KMS-11 (cell line): ENCODE data around the gene CCDC85A.

Experiments used
- H2AFZ ChIP-seq: fragments of 200-600 bp; sonication (generic); 2 replicates; pipeline ENCODE4 v1.6.1; 2016; ENCODE audit warnings: antibody characterized with exemption, mixed run types, low read depth
- H3K27ac ChIP-seq: fragments of 200-600 bp; sonication (generic); 2 replicates; pipeline ENCODE4 v1.6.1; 2016; ENCODE audit warnings: mild to moderate bottlenecking, mixed run types
- H3K27me3 ChIP-seq: fragments of 200-600 bp; sonication (generic); 2 replicates; pipeline ENCODE4 v1.6.1; 2017; ENCODE audit warnings: mild to moderate bottlenecking, low read depth, mixed run types, moderate library complexity; ENCODE audit not compliant: insufficient read depth
- H3K36me3 ChIP-seq: fragments of 200-600 bp; sonication (generic); 2 replicates; pipeline ENCODE4 v1.6.1; 2017; ENCODE audit warnings: mild to moderate bottlenecking, mixed run types; ENCODE audit not compliant: insufficient read depth
- H3K4me1 ChIP-seq: fragments of 200-600 bp; sonication (generic); 2 replicates; pipeline ENCODE4 v1.6.1; 2016; ENCODE audit warnings: mild to moderate bottlenecking, low read depth, mixed run types; ENCODE audit not compliant: poor library complexity, severe bottlenecking
- H3K4me2 ChIP-seq: fragments of 200-600 bp; sonication (generic); 2 replicates; pipeline ENCODE4 v1.7.0; 2016; ENCODE audit warnings: mild to moderate bottlenecking, mixed run types
- H3K4me3 ChIP-seq: fragments of 200-600 bp; sonication (generic); IDR thresholded peaks from 2 replicates; pipeline ENCODE4 v1.6.1; 2017; ENCODE audit warnings: low read depth, low read length, mixed read lengths; ENCODE audit not compliant: insufficient read depth
- H3K79me2 ChIP-seq: fragments of 200-600 bp; sonication (generic); 2 replicates; pipeline ENCODE4 v1.6.1; 2016; ENCODE audit warnings: low read depth, mixed run types; ENCODE audit not compliant: insufficient read depth
- H3K9ac ChIP-seq: fragments of 200-600 bp; sonication (generic); 2 replicates; pipeline ENCODE4 v1.6.1; 2016; ENCODE audit warnings: mild to moderate bottlenecking, mixed run types
- H4K20me1 ChIP-seq: fragments of 200-600 bp; sonication (generic); 2 replicates; pipeline ENCODE4 v1.6.1; 2016; ENCODE audit warnings: mild to moderate bottlenecking, mixed run types; ENCODE audit not compliant: insufficient read depth
- TF ChIP-seq, protein P1 (sequence below): fragments of 200-600 bp; sonication (generic); conservative IDR thresholded peaks from 2 replicates; pipeline ENCODE4 v1.6.1; 2017; ENCODE audit warnings: low read depth, mild to moderate bottlenecking, antibody characterized with exemption, low read length, moderate library complexity, mixed read lengths

Gene CCDC85A

DNA sequence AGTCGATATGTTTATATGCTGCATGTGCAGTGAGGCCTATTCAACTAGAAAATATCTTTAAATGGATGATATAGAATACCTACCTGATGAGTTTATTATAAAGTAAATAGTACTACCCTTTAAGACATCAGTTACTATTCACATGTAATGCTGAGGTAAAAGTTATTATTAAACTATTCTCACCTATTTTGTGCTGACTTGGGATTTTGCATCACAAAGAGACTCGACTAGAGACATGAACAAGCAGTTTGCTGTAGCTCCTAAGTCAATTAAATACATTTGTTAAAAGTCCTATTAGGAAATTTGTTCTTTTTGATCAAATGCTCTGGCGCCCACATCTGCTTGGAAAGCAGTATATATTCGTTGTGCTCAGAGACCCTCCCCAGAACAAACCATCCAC is 164.1 kb downstream of the CCDC85A start:
- Histone ChIP-seq H3K4me1 (peaks cover 21% of the 10 kb centered on the region), H3K79me2 (no peaks in the 10 kb centered on the region), H2AFZ (no peak overlapping the region)

DNA sequence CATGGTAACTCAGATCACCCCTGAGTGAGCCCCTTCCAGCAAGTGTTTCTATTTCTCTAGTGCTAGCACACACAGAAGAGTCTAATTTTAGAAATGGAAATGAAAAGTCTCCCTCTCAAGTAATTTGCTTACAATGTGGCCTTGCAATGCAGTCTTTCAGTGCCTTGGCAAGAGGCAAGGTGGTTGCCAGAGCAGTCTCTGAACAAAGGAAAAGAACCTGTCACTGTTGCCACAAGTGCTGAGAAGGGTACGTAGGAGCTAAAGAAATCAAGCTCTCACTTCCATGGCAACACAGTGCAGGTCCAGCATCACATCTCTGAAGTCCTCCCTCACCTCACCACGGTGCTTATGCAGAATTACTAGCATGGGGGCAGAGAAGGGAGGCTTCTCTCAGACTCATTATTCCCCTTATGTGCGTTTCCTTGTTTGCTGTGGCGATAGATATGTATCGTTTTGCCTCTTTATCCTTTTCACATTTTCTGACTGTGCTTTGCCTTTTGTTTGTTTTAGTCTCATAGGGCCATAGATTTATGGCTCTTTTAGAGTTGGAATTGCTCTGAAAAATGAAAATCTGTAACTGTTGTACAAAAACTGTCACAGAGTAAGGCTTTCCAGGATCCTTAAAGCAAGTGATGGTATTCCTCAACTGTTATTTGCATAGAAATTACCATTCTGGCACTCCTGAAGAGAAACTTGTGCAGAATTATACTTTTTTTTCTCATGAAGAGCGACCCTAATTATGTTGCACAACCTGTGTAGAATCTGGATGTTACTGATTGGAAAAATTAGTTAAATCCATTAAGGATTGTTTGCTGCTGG is 164.8 kb downstream of the CCDC85A start:
- no peaks in the 10 kb centered on the region for H3K27me3 ChIP-seq
- H3K4me2 ChIP-seq = peak overlapping the region; percentile 29; the same call in 1 of the 2 replicates
- peaks cover 21% of the 10 kb centered on the region for H3K4me1 ChIP-seq
- H3K36me3 ChIP-seq = no peaks in the 10 kb centered on the region
- no peak overlapping the region for H3K9ac ChIP-seq
- TF ChIP-seq, protein P1, sequence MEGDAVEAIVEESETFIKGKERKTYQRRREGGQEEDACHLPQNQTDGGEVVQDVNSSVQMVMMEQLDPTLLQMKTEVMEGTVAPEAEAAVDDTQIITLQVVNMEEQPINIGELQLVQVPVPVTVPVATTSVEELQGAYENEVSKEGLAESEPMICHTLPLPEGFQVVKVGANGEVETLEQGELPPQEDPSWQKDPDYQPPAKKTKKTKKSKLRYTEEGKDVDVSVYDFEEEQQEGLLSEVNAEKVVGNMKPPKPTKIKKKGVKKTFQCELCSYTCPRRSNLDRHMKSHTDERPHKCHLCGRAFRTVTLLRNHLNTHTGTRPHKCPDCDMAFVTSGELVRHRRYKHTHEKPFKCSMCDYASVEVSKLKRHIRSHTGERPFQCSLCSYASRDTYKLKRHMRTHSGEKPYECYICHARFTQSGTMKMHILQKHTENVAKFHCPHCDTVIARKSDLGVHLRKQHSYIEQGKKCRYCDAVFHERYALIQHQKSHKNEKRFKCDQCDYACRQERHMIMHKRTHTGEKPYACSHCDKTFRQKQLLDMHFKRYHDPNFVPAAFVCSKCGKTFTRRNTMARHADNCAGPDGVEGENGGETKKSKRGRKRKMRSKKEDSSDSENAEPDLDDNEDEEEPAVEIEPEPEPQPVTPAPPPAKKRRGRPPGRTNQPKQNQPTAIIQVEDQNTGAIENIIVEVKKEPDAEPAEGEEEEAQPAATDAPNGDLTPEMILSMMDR = no peak
- no peak overlapping the region for H3K4me3 ChIP-seq
- H4K20me1 ChIP-seq = no peaks in the 10 kb centered on the region
- H2AFZ ChIP-seq = 0 out of 2 replicates have a peak overlapping the region, but pooled peaks have one; percentile 15
- H3K79me2 ChIP-seq = no peaks in the 10 kb centered on the region
- no peak overlapping the region for H3K27ac ChIP-seq

More for the DNA sequence above, 164.1 kb downstream of the CCDC85A start:
- TF ChIP-seq, protein P1 = no peak
- Histone ChIP-seq H3K27ac (no peak overlapping the region), H3K4me3 (no peak overlapping the region), H4K20me1 (no peaks in the 10 kb centered on the region), H3K9ac (no peak overlapping the region), H3K4me2 (peak overlapping the region; percentile 29; the same call in 1 of the 2 replicates), H3K36me3 (no peaks in the 10 kb centered on the region), H3K27me3 (no peaks in the 10 kb centered on the region)

DNA sequence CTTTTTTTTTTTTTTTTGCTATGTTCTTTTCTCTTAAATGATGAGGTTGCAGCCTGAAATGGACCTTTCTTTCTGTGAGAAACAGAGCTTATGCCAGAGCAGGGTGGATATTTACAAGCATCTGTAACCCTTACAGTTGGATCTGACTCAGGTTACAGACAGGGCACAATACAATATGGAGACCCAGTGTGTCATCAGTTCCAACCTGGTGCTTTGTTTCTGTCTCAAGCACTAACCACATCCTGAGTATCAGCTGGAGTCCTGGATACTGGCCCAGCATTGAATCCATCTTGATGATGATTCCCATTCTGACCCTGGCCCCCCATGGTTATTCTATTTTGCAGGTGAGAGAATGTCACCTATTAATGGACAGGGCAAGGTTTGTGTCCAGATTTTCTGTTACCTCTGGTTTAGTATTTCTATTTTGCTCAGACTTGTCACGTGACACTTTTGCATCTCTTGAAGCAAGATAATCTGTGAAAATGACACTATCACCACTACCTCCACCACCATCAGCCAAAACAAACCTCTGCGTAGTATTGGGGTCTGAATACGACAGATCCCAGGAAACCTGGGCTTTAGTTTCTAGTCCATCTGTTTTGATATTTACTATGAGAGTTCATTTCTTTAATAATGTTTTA is 174.0 kb downstream of the CCDC85A start:
- TF ChIP-seq, protein P1 = no peak
- Histone ChIP-seq H3K79me2 (no peaks in the 10 kb centered on the region), H3K4me1 (peaks cover 5% of the 10 kb centered on the region), H3K9ac (no peak overlapping the region), H3K27ac (no peak overlapping the region), H4K20me1 (no peaks in the 10 kb centered on the region), H3K27me3 (no peaks in the 10 kb centered on the region), H2AFZ (no peak overlapping the region), H3K36me3 (no peaks in the 10 kb centered on the region), H3K4me2 (no peak overlapping the region), H3K4me3 (no peak overlapping the region)

DNA sequence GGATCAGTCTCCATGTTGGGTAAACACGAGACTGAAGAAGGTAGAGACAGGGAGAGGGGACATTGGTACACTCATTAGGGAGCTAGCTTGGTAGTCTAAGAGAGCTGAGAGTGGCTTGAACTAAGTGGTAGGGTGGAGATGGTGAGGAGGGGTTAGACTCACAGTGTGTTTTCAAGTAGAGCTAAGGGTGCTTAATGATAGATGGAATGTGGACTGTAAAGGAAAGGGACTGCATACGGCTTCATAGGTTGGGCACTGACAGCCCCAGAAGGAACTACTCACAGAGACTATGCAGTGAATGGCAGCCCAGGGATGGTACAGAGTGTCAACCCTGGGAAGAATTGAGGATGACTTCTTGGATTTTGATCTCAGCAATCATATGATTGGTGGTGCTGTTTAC is 178.1 kb downstream of the CCDC85A start:
- no peaks in the 10 kb centered on the region for H3K27me3 ChIP-seq
- TF ChIP-seq, protein P1 = no peak
- no peak overlapping the region for H3K9ac ChIP-seq
- no peak overlapping the region for H3K4me2 ChIP-seq
- H2AFZ ChIP-seq = no peak overlapping the region
- H3K4me1 ChIP-seq = peaks cover 5% of the 10 kb centered on the region
- H3K79me2 ChIP-seq = no peaks in the 10 kb centered on the region
- H3K36me3 ChIP-seq = no peaks in the 10 kb centered on the region
- no peak overlapping the region for H3K27ac ChIP-seq
- H3K4me3 ChIP-seq = no peak overlapping the region
- H4K20me1 ChIP-seq = no peaks in the 10 kb centered on the region
